Measurements from ENCODE around the gene STK25.

- TF ChIP-seq POLR2A (IDR thresholded peaks at IDR 0.05; ENCODE audit: low read length) (no peak), GATA1 (IDR thresholded peaks at IDR 0.05; ENCODE audit: low read depth, low read length) (no peak)
Measured at GRCh38 chr2:241466230-241466629, 42.2 kb downstream of the STK25 start.

Data from erythroblast (primary cell).